Central memory CD4-positive, alpha-beta T cell (primary cell): ENCODE results near the gene GID8.

Experiments used
- DNase-seq: peaks from one replicate; pipeline ENCODE4 v3.0.0; 2022

GID8 gene

GRCh38 chr20:62971950-62972844 lies 34.2 kb downstream of the GID8 start:
- DNase-seq: peak; percentile 74

- no peak for DNase-seq
Measured at GRCh38 chr20:62972845-62973745, 35.1 kb downstream of the GID8 start.

GRCh38 chr20:62975251-62975760 lies 37.4 kb downstream of the GID8 start:
- no peak for DNase-seq

GRCh38 chr20:62975812-62976508 lies 38.0 kb downstream of the GID8 start:
- no peak for DNase-seq

- no peak for DNase-seq
Measured at GRCh38 chr20:62976886-62977285, 38.9 kb downstream of the GID8 start.

GRCh38 chr20:62977613-62978560 lies 39.9 kb downstream of the GID8 start:
- peak; percentile 88 for DNase-seq

- no peak for DNase-seq
Measured at GRCh38 chr20:62978561-62978943, 40.6 kb downstream of the GID8 start.

GRCh38 chr20:62979310-62979709 lies 41.4 kb downstream of the GID8 start:
- no peak for DNase-seq

GRCh38 chr20:62979876-62980373 lies 42.0 kb downstream of the GID8 start:
- DNase-seq: no peak

- no peak for DNase-seq
Measured at GRCh38 chr20:62980380-62980960, 42.5 kb downstream of the GID8 start.

- peak; percentile 69 for DNase-seq
Measured at GRCh38 chr20:62980970-62981369, 43.0 kb downstream of the GID8 start.

GRCh38 chr20:62982124-62983075 lies 44.5 kb downstream of the GID8 start:
- no peak for DNase-seq

- no peak for DNase-seq
Measured at GRCh38 chr20:62983210-62983609, 45.3 kb downstream of the GID8 start.

GRCh38 chr20:62984666-62985443 lies 46.9 kb downstream of the GID8 start:
- DNase-seq: no peak

GRCh38 chr20:62985444-62985778 lies 47.5 kb downstream of the GID8 start:
- no peak for DNase-seq

- no peak for DNase-seq
Measured at GRCh38 chr20:62986257-62986800, 48.4 kb downstream of the GID8 start.

- DNase-seq: no peak
Measured at GRCh38 chr20:62987114-62987513, 49.2 kb downstream of the GID8 start.

- DNase-seq: no peak
Measured at GRCh38 chr20:62989201-62989601, 51.3 kb downstream of the GID8 start.

GRCh38 chr20:62990306-62990825 lies 52.4 kb downstream of the GID8 start:
- DNase-seq: no peak
